Smooth muscle cell (in vitro differentiated cells): Measurements from ENCODE around the gene SERHL2. TPM values are rescaled to one million over a fixed set of nuclear protein-coding genes. Genes with fewer than 3 reads are reported as not detected.

Source experiments
- DNase-seq: peaks from one replicate; lab custom pipeline; 2025; ENCODE audit not compliant: unreplicated experiment; lab: John Stamatoyannopoulos, UW
- H2AFZ ChIP-seq: fragments of 200-600 bp; sonication (generic); 2 replicates; pipeline ENCODE4 v1.6.0; 2016; ENCODE audit warnings: antibody characterized with exemption, low read depth, mild to moderate bottlenecking
- H3F3A ChIP-seq: fragments of 200-600 bp; sonication (generic); 2 replicates; pipeline ENCODE4 v1.6.0; 2017; ENCODE audit warnings: antibody characterized with exemption, low read depth
- H3K27ac ChIP-seq: fragments of 200-600 bp; sonication (generic); 2 replicates; pipeline ENCODE4 v1.5.1; 2016; ENCODE audit warnings: low read depth, mild to moderate bottlenecking
- H3K27me3 ChIP-seq: fragments of 200-600 bp; sonication (generic); 2 replicates; pipeline ENCODE4 v1.6.1; 2016; ENCODE audit warnings: low read depth, mild to moderate bottlenecking
- H3K36me3 ChIP-seq: fragments of 200-600 bp; sonication (generic); 2 replicates; pipeline ENCODE4 v1.5.1; 2016; ENCODE audit warnings: low read depth
- H3K4me1 ChIP-seq: fragments of 200-600 bp; sonication (generic); 2 replicates; pipeline ENCODE4 v1.5.1; 2016; ENCODE audit warnings: low read depth
- H3K4me2 ChIP-seq: fragments of 200-600 bp; sonication (generic); 2 replicates; pipeline ENCODE4 v1.6.0; 2016; ENCODE audit warnings: mild to moderate bottlenecking
- H3K4me3 ChIP-seq: fragments of 200-600 bp; sonication (generic); 2 replicates; pipeline ENCODE4 v1.5.1; 2016; ENCODE audit warnings: mild to moderate bottlenecking
- H3K79me2 ChIP-seq: fragments of 200-600 bp; sonication (generic); 2 replicates; pipeline ENCODE4 v1.6.0; 2016; ENCODE audit warnings: low read depth, mild to moderate bottlenecking
- H3K9ac ChIP-seq: fragments of 200-600 bp; sonication (generic); 2 replicates; pipeline ENCODE4 v1.6.0; 2016; ENCODE audit warnings: low read depth
- H3K9me3 ChIP-seq: fragments of 200-600 bp; sonication (generic); replicated peaks from 2 replicates; pipeline ENCODE4 v1.5.1; 2016; ENCODE audit warnings: low read depth
- H4K20me1 ChIP-seq: fragments of 200-600 bp; sonication (generic); 2 replicates; pipeline ENCODE4 v1.6.0; 2016; ENCODE audit warnings: low read depth
- CTCF ChIP-seq: fragments of 200-600 bp; sonication (generic); IDR thresholded peaks from 2 replicates; pipeline ENCODE4 v1.5.1; 2017; ENCODE audit warnings: borderline replicate concordance, mild to moderate bottlenecking, antibody characterized with exemption; ENCODE audit not compliant: insufficient read depth, poor library complexity, severe bottlenecking
- WGBS: methylation state at CpG from one replicate; pipeline ENCODE4 v1.1.7; 2016; ENCODE audit warnings: low lambda C conversion rate; 5-methylcytosine and 5-hydroxymethylcytosine counted together
- polyA plus RNA-seq: library from polyadenylated mRNA; unstranded; fragments of >200 nt; fragmentation: Nextera tagmentation; extraction: Ambion mirVana; gene quantifications from 2 replicates; pipeline ENCODE4 v1.2.1, GENCODE V29; 2016
- total RNA-seq: library from RNA; depleted of rRNA; stranded (reverse); fragments of >200 nt; gene quantifications from 2 replicates; pipeline ENCODE4 v1.2.3, GENCODE V29; 2014

SERHL2 gene
- total and polyA plus RNA-seq, 2 experiments from 2014 or later: 1.3 to 4.6 TPM

GRCh38 chr22:42608136-42608822 lies 54.5 kb downstream of the SERHL2 start:
- H3K27ac ChIP-seq: peak overlapping the region; percentile 84
- H3K36me3 ChIP-seq: no peaks in the 10 kb centered on the region
- peaks cover 20% of the 10 kb centered on the region for H3K4me1 ChIP-seq
- no peak overlapping the region for H2AFZ ChIP-seq
- no peak for TF ChIP-seq CTCF
- peak overlapping the region; percentile 83 for H3K4me2 ChIP-seq
- peaks cover 100% of the 10 kb centered on the region for H3K79me2 ChIP-seq
- no peaks in the 10 kb centered on the region for H3K9me3 ChIP-seq
- 77% methylated on average over 11 of the region's 11 CpGs for WGBS
- DNase-seq: no peak
- peak overlapping the region; percentile 18 for H3K9ac ChIP-seq
- H4K20me1 ChIP-seq: peaks cover 98% of the 10 kb centered on the region
- H3F3A ChIP-seq: peaks cover 20% of the 10 kb centered on the region
- H3K27me3 ChIP-seq: no peaks in the 10 kb centered on the region
- no peak overlapping the region for H3K4me3 ChIP-seq

GRCh38 chr22:42608823-42609361 lies 55.1 kb downstream of the SERHL2 start:
- peak overlapping the region; percentile 84 for H3K27ac ChIP-seq
- H3K4me1 ChIP-seq: peaks cover 20% of the 10 kb centered on the region
- H4K20me1 ChIP-seq: peaks cover 93% of the 10 kb centered on the region
- H3K27me3 ChIP-seq: no peaks in the 10 kb centered on the region
- H3K9ac ChIP-seq: peak overlapping the region; percentile 54
- WGBS: 34% methylated on average over 11 of the region's 11 CpGs
- H3F3A ChIP-seq: peaks cover 25% of the 10 kb centered on the region
- H3K9me3 ChIP-seq: no peaks in the 10 kb centered on the region
- peak overlapping the region; percentile 83 for H3K4me2 ChIP-seq
- no peaks in the 10 kb centered on the region for H3K36me3 ChIP-seq
- H3K79me2 ChIP-seq: peaks cover 100% of the 10 kb centered on the region
- DNase-seq: no peak
- H2AFZ ChIP-seq: no peak overlapping the region
- no peak for TF ChIP-seq CTCF
- H3K4me3 ChIP-seq: peak overlapping the region; percentile 24

GRCh38 chr22:42610186-42610585 lies 56.4 kb downstream of the SERHL2 start:
- Histone ChIP-seq H3K27me3 (no peaks in the 10 kb centered on the region), H3F3A (peaks cover 25% of the 10 kb centered on the region), H3K4me2 (no peak overlapping the region), H3K9ac (no peak overlapping the region), H4K20me1 (peaks cover 80% of the 10 kb centered on the region), H3K36me3 (no peaks in the 10 kb centered on the region), H2AFZ (no peak overlapping the region), H3K9me3 (no peaks in the 10 kb centered on the region), H3K4me1 (peaks cover 20% of the 10 kb centered on the region), H3K4me3 (no peak overlapping the region), H3K27ac (peak overlapping the region; percentile 84), H3K79me2 (peaks cover 89% of the 10 kb centered on the region)
- 89% methylated on average over 5 of the region's 5 CpGs for WGBS
- TF ChIP-seq CTCF: no peak
- DNase-seq: no peak

GRCh38 chr22:42611051-42611450 lies 57.3 kb downstream of the SERHL2 start:
- Histone ChIP-seq H3K4me2 (peak overlapping the region; percentile 4), H3K36me3 (no peaks in the 10 kb centered on the region), H3K9me3 (no peaks in the 10 kb centered on the region), H3K4me3 (no peak overlapping the region), H3K4me1 (peaks cover 20% of the 10 kb centered on the region), H3F3A (peaks cover 25% of the 10 kb centered on the region), H3K27me3 (no peaks in the 10 kb centered on the region), H3K79me2 (peaks cover 80% of the 10 kb centered on the region), H4K20me1 (peaks cover 71% of the 10 kb centered on the region), H2AFZ (no peak overlapping the region), H3K9ac (no peak overlapping the region), H3K27ac (peak overlapping the region; percentile 84)
- no peak for TF ChIP-seq CTCF
- 55% methylated on average over 1 of the region's 1 CpG for WGBS
- no peak for DNase-seq
